GM12878 (cell line): ENCODE measurements around the gene CXXC5. TPM values are rescaled to one million over a fixed set of nuclear protein-coding genes. Genes with fewer than 3 reads are reported as not detected.

Experiments used
- ATAC-seq: fragments of 200-7000 bp; cut with Tn5 transposase; 3 replicates; pipeline ENCODE4 v1.9.1; 2020; ENCODE audit warnings: mild to moderate bottlenecking, moderate library complexity
- BruUV-seq: library from RNA; stranded (reverse); fragments of 400-500 nt; replicated peaks from 2 replicates; lab custom pipeline; 2021; lab: Mats Ljungman, UMichigan
- CTCF ChIA-PET: fragments of 300-600 bp; sonication (Branson Sonifier 250); formaldehyde crosslinking; extraction: SDS; loops from one replicate; lab custom pipeline; 2021; ENCODE audit warnings: inconsistent platforms; lab: Yijun Ruan, JAX
- POLR2A ChIA-PET: fragments of 350-600 bp; formaldehyde crosslinking; extraction: SDS; loops from one replicate; lab custom pipeline; 2021; ENCODE audit warnings: inconsistent platforms; lab: Charles Lee
- RAD21 ChIA-PET: fragments of 300-600 bp; sonication (Branson Sonifier 250); formaldehyde crosslinking; loops from one replicate; lab custom pipeline; 2023; ENCODE audit warnings: antibody characterized with exemption; ENCODE audit not compliant: unreplicated experiment; lab: Charles Lee
- SMC1A ChIA-PET: fragments of 300-600 bp; sonication (Branson Sonifier 250); formaldehyde crosslinking; loops from one replicate; lab custom pipeline; 2023; ENCODE audit not compliant: unreplicated experiment, uncharacterized antibody; lab: Charles Lee
- DNase-seq: peaks from one replicate; pipeline ENCODE4 v3.0.0-alpha.2; 2011; ENCODE audit warnings: low read depth, low spot score
- FAIRE-seq: peaks from 3 replicates; lab custom pipeline; 2011; peaks lifted over from hg19 to GRCh38; lab: Jason Lieb, UNC
- H2AFZ ChIP-seq: 2 replicates; pipeline ENCODE4 v1.6.0; 2011; ENCODE audit warnings: low read depth, low read length, control low read depth; ENCODE audit not compliant: control insufficient read depth
- H3K27ac ChIP-seq: 2 replicates; pipeline ENCODE4 v1.5.1; 2011; ENCODE audit warnings: control low read depth; ENCODE audit not compliant: control insufficient read depth, insufficient read depth
- H3K27me3 ChIP-seq, 2 experiments: replicated peaks in 1 of 2; 2 replicates each; pipeline versions ENCODE4 v1.6.0 to v1.6.1; 2011; ENCODE audit warnings: low read length in 1 of 2; ENCODE audit not compliant: control insufficient read depth in 2 of 2, insufficient read depth in 2 of 2
- H3K36me3 ChIP-seq, 2 experiments: 2 replicates each; pipeline ENCODE4 v1.5.1; 2011; ENCODE audit warnings: low read length in 1 of 2; ENCODE audit not compliant: control insufficient read depth in 2 of 2, insufficient read depth in 2 of 2
- H3K4me1 ChIP-seq: 2 replicates; pipeline ENCODE4 v1.6.1; 2011; ENCODE audit warnings: mild to moderate bottlenecking, low read length, moderate library complexity, mixed read lengths; ENCODE audit not compliant: control insufficient read depth, insufficient read depth
- H3K4me2 ChIP-seq: 2 replicates; pipeline ENCODE4 v1.6.0; 2011; ENCODE audit warnings: control low read depth; ENCODE audit not compliant: control insufficient read depth, insufficient read depth
- H3K4me3 ChIP-seq: fragments of 200-600 bp; sonication (generic); 2 replicates; pipeline ENCODE4 v1.5.1; 2016
- H3K79me2 ChIP-seq: 2 replicates; pipeline ENCODE4 v1.6.0; 2011; ENCODE audit warnings: low read length; ENCODE audit not compliant: control insufficient read depth, insufficient read depth
- H3K9ac ChIP-seq: 2 replicates; pipeline ENCODE4 v1.8.0; 2011; ENCODE audit warnings: low read length, control low read depth, mixed read lengths; ENCODE audit not compliant: control insufficient read depth, insufficient read depth
- H3K9me3 ChIP-seq: replicated peaks from 3 replicates; pipeline ENCODE4 v1.5.1; 2011; ENCODE audit warnings: mild to moderate bottlenecking, low read length; ENCODE audit not compliant: control insufficient read depth, insufficient read depth
- H4K20me1 ChIP-seq: 2 replicates; pipeline ENCODE4 v1.6.0; 2011; ENCODE audit not compliant: control insufficient read depth, insufficient read depth
- CHD1 ChIP-seq: IDR thresholded peaks from 2 replicates; pipeline ENCODE4 v1.6.1; 2012; ENCODE audit warnings: low read depth, low read length, improper control_type of control experiment
- MEF2B ChIP-seq: fragments of 450-650 bp; IDR thresholded peaks from 2 replicates; pipeline ENCODE4 v1.6.1; 2018; ENCODE audit warnings: mild to moderate bottlenecking, moderate library complexity; ENCODE audit not compliant: partially characterized antibody, poor library complexity, severe bottlenecking
- MYC ChIP-seq: IDR thresholded peaks from 2 replicates; pipeline ENCODE4 v1.6.1; 2011; ENCODE audit warnings: mild to moderate bottlenecking, low read length, moderate library complexity, inconsistent platforms; ENCODE audit not compliant: insufficient read depth, insufficient replicate concordance, insufficient read length, severe bottlenecking
- POLR2AphosphoS5 ChIP-seq: IDR thresholded peaks from 2 replicates; pipeline ENCODE4 v1.6.1; 2011; ENCODE audit warnings: mild to moderate bottlenecking, low read length, inconsistent platforms
- REST ChIP-seq: IDR thresholded peaks from 2 replicates; pipeline ENCODE4 v1.6.1; 2012; ENCODE audit warnings: mild to moderate bottlenecking, low read depth, low read length
- ZBED1 ChIP-seq: IDR thresholded peaks from 2 replicates; pipeline ENCODE4 v1.6.1; 2016; ENCODE audit warnings: borderline replicate concordance
- WGBS: methylation state at CpG from one replicate; pipeline ENCODE4 v1.1.6; 2016; ENCODE audit warnings: low lambda C conversion rate; ENCODE audit not compliant: insufficient replicate concordance, insufficient coverage; ENCODE audit errors: missing lambda C conversion rate; 5-methylcytosine and 5-hydroxymethylcytosine counted together
- in situ Hi-C: fragments of 300-500 bp; cut with MboI; formaldehyde crosslinking; loops from 9 replicates; pipeline ENCODE4 v1.14.3; 2018; ENCODE audit warnings: mixed read lengths
- intact Hi-C: fragments of 100-400 bp; cut with micrococcal nuclease; formaldehyde crosslinking; loops from one replicate; pipeline ENCODE4 v1.14.2; 2022; ENCODE audit not compliant: unreplicated experiment
- polyA plus RNA-seq, 11 experiments: library from polyadenylated mRNA; depleted of rRNA in 4 of 11; unstranded in 6 of 11; stranded (reverse) in 5 of 11; fragments of >200 nt; fragmentation: Nextera tagmentation in 4 of 11; fragmentation: Illumina TruSeq in 1 of 11; extraction: Ambion mirVana in 4 of 11; extraction: Trizol in 1 of 11; gene quantifications; 1 replicate in 1 of 11; 2 replicates in 10 of 11; pipeline versions ENCODE4 v1.2.1 to v1.2.3, GENCODE V29; 2011 to 2016; ENCODE audit warnings: inconsistent platforms in 2 of 11, missing spikeins in 2 of 11, low read depth in 1 of 11
- total RNA-seq, 4 experiments: library from RNA; depleted of rRNA in 3 of 4; stranded (reverse); fragments of >200 nt in 3 of 4; fragmentation: Illumina TruSeq in 1 of 4; extraction: Trizol in 1 of 4; gene quantifications; 2 replicates each; pipeline versions ENCODE4 v1.2.1 to v1.2.3, GENCODE V29; 2013 to 2021
- TF ChIP-seq, protein P1 (sequence below): fragments of 450-650 bp; IDR thresholded peaks from 2 replicates; pipeline ENCODE4 v1.6.1; 2016; ENCODE audit warnings: mild to moderate bottlenecking

CXXC5 gene
- total and polyA plus RNA-seq, 10 of the 15 experiments (the other 5 are each of a cell fraction or from before 2014, with no cell fraction given) = 1.8 to 90.8 (median 40.7) TPM

DNA sequence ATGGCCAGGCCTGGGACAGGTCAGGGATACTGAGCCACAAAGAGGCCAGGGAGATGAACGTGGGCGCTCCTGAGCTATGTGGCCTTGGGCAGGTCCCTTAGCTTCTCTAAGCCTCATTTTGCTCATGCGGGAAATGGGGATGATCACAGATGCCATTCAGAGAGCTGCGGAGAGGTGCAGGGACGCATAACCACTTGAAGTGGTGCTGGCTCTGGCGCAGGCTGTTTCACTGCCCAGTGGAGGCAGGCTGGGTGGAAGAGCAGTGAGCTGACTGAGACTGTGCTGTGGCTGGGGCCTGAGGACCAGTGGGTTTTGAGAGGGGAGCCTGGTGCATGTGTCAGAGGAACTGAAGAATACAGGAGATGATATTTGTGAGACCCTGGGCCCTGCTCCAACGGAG lies 18.4 kb downstream of the CXXC5 start:
- 30% methylated on average over 7 of the region's 7 CpGs for WGBS
- Histone ChIP-seq H3K27ac (peak overlapping the region; percentile 99), H2AFZ (no peak overlapping the region), H3K9ac (no peak overlapping the region), H3K79me2 (peaks cover 100% of the 10 kb centered on the region), H3K27me3 (no peaks in the 10 kb centered on the region), H3K36me3 (peaks cover 3 to 17% of the 10 kb centered on the region in 2 experiments; a peak in 2 of 4 replicates), H3K4me2 (peak overlapping the region; percentile 92), H3K4me3 (no peak overlapping the region), H3K9me3 (no peaks in the 10 kb centered on the region), H4K20me1 (peaks cover 4% of the 10 kb centered on the region; the same call in 1 of the 2 replicates), H3K4me1 (peaks cover 81% of the 10 kb centered on the region)
- DNase-seq (no peak), ATAC-seq (no peak), FAIRE-seq (no peak)
- CTCF ChIA-PET = interaction anchor here (0.8 to 13.8 kb wide), 7 partner anchors 12 to 104 kb away, joined by 3 to 186 read pairs (median 5); no protein-coding TSS in a partner anchor
- TF ChIP-seq CHD1 (no peak), POLR2AphosphoS5 (peak; percentile 39; the same call in 1 of the 2 replicates), ZBED1 (no peak)
- no TSS peak for BruUV-seq
- RAD21 ChIA-PET = interaction anchor here (1.2 to 14.6 kb wide), 7 partner anchors 7 to 244 kb away, joined by 3 to 186 read pairs (median 43); no protein-coding TSS in a partner anchor
- POLR2A ChIA-PET = interaction anchor here (0.6 to 16.9 kb wide), 8 partner anchors 8 to 114 kb away, joined by 3 to 163 read pairs (median 10); partner anchors contain the start of gene CXXC5
- SMC1A ChIA-PET = interaction anchor here (1.2 to 13.6 kb wide), 5 partner anchors 7 to 81 kb away, joined by 5 to 151 read pairs (median 62); partner anchors contain the start of gene CXXC5
- in situ Hi-C loops (no loop called here), intact Hi-C loops (no loop called here)

- CTCF ChIA-PET = interaction anchor here (0.8 to 13.8 kb wide), 10 partner anchors 8 to 104 kb away, joined by 3 to 186 read pairs (median 4); no protein-coding TSS in a partner anchor
- SMC1A ChIA-PET = interaction anchor here (0.9 to 13.6 kb wide), 7 partner anchors 7 to 101 kb away, joined by 3 to 151 read pairs (median 9); partner anchors contain the start of gene CXXC5
- H2AFZ ChIP-seq = no peak overlapping the region
- peak overlapping the region; percentile 84; the same call in 1 of the 2 replicates for H3K4me3 ChIP-seq
- peaks cover 78% of the 10 kb centered on the region for H3K4me1 ChIP-seq
- H3K27ac ChIP-seq = peak overlapping the region; percentile 99
- in situ Hi-C loops = no loop called here
- H3K36me3 ChIP-seq = peaks cover 3 to 16% of the 10 kb centered on the region in 2 experiments; a peak in 2 of 4 replicates
- POLR2A ChIA-PET = interaction anchor here (0.6 to 16.9 kb wide), 8 partner anchors 9 to 115 kb away, joined by 3 to 163 read pairs (median 10); partner anchors contain the start of gene CXXC5
- TF ChIP-seq MEF2B (no peak), REST (no peak), MYC (no peak)
- TF ChIP-seq, protein P1, sequence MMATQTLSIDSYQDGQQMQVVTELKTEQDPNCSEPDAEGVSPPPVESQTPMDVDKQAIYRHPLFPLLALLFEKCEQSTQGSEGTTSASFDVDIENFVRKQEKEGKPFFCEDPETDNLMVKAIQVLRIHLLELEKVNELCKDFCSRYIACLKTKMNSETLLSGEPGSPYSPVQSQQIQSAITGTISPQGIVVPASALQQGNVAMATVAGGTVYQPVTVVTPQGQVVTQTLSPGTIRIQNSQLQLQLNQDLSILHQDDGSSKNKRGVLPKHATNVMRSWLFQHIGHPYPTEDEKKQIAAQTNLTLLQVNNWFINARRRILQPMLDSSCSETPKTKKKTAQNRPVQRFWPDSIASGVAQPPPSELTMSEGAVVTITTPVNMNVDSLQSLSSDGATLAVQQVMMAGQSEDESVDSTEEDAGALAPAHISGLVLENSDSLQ = peak; percentile 83
- H3K9ac ChIP-seq = peak overlapping the region; percentile 93
- H4K20me1 ChIP-seq = peaks cover 4% of the 10 kb centered on the region; the same call in 1 of the 2 replicates
- no peaks in the 10 kb centered on the region for H3K27me3 ChIP-seq
- DNase-seq = no peak
- no peaks in the 10 kb centered on the region for H3K9me3 ChIP-seq
- H3K79me2 ChIP-seq = peaks cover 98% of the 10 kb centered on the region
- FAIRE-seq = no peak
- RAD21 ChIA-PET = interaction anchor here (0.7 to 14.6 kb wide), 9 partner anchors 8 to 245 kb away, joined by 3 to 186 read pairs (median 3); partner anchors contain the start of gene CXXC5
- intact Hi-C loops = no loop called here
- H3K4me2 ChIP-seq = peak overlapping the region; percentile 92
- ATAC-seq = peak; percentile 0; the same call in 1 of the 3 replicates
- BruUV-seq = no TSS peak
- 35% methylated on average over 2 of the region's 2 CpGs for WGBS
Observed at GRCh38 chr5:139667001-139667729, 19.0 kb downstream of the CXXC5 start.
